ENCODE data around the gene PPIA. TPM values are rescaled to one million over a fixed set of nuclear protein-coding genes. Genes with fewer than 3 reads are reported as not detected.
"Not testable (repeated sequence)": the region's sequence is repeated elsewhere in the genome, so short reads cannot be mapped to it uniquely, and the experiment has no call there.

The PPIA gene
- total and polyA plus RNA-seq, 8 donors: 218 to 3,648 (median 1,077) TPM

DNA sequence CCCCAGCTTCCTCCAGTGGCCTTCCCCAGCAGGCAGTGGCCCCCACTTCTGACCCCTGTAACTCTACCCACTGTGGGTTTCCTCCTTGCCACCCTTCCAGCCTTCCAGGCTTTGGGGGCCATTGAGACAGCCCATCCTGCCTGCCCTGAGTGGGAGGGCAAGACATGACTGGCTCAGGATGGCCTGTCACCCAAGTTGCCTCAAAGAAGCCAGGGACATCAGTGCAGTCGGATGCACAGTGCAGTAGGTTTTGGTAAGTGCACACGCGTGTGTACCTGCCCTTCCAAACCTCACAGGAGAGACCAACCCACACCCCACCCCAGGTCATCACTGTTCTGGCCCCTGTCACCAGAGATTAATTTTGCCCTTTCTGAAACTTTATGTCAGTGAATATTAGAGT lies 25.1 kb upstream of the PPIA start:
- WGBS, 5 donors: 55 to 84% (median 64%) methylated on average over 2 to 3 of the region's 3 CpGs

DNA sequence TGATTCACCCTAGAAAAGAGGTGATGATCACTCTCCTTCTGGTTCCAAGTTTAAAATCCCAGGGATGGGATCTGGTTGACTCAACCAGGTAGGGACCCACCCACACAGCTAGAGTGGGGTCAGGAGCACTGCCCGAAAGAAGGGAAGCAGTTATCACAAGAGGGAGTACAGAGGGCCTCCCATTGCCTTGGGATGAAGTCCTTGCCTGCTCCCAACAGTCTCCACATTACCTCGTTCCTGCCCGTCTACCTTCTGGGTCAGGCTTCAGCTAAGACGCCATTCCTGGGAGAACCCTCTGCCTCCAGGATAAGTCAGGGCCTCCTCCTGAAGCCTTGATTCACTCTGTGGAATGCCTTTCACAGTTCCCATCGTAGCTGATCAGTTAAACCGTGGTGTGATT lies 24.0 kb upstream of the PPIA start:
- no peaks in the 10 kb centered on the region for H3K9me3 ChIP-seq
- no peaks in the 10 kb centered on the region for H3K27me3 ChIP-seq
- H3K36me3 ChIP-seq: peaks cover 1 to 7% (median 5%) of the 10 kb centered on the region in 4 donors
- intact Hi-C loops (cut with DNase I; ENCODE audit: low total_unique reads): no loop called here
- WGBS, 5 donors: 60 to 74% (median 68%) methylated on average over 5 to 6 of the region's 6 CpGs
- H3K4me3 ChIP-seq: no peak overlapping the region
- TF ChIP-seq POLR2A (IDR thresholded peaks at IDR 0.05) (no peak), EP300 (IDR thresholded peaks at IDR 0.05) (no peak)
- TF ChIP-seq, protein P1, sequence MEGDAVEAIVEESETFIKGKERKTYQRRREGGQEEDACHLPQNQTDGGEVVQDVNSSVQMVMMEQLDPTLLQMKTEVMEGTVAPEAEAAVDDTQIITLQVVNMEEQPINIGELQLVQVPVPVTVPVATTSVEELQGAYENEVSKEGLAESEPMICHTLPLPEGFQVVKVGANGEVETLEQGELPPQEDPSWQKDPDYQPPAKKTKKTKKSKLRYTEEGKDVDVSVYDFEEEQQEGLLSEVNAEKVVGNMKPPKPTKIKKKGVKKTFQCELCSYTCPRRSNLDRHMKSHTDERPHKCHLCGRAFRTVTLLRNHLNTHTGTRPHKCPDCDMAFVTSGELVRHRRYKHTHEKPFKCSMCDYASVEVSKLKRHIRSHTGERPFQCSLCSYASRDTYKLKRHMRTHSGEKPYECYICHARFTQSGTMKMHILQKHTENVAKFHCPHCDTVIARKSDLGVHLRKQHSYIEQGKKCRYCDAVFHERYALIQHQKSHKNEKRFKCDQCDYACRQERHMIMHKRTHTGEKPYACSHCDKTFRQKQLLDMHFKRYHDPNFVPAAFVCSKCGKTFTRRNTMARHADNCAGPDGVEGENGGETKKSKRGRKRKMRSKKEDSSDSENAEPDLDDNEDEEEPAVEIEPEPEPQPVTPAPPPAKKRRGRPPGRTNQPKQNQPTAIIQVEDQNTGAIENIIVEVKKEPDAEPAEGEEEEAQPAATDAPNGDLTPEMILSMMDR (IDR thresholded peaks at IDR 0.05): no peak
- H3K4me1 ChIP-seq: peaks cover 30 to 36% (median 32%) of the 10 kb centered on the region in 4 donors
- no peak overlapping the region for H3K27ac ChIP-seq
- no peak for DNase-seq

More for the DNA sequence above, 25.1 kb upstream of the PPIA start:
- no peaks in the 10 kb centered on the region for H3K27me3 ChIP-seq
- no peak overlapping the region for H3K4me3 ChIP-seq
- no peak for TF ChIP-seq POLR2A (IDR thresholded peaks at IDR 0.05)
- no peak for TF ChIP-seq POLR2AphosphoS5 (IDR thresholded peaks at IDR 0.05)
- TF ChIP-seq, protein P1 (IDR thresholded peaks at IDR 0.05): no peak
- no peak for TF ChIP-seq EP300 (IDR thresholded peaks at IDR 0.05)
- H3K27ac ChIP-seq: no peak overlapping the region
- H3K36me3 ChIP-seq: peaks cover 11 to 18% (median 16%) of the 10 kb centered on the region in 4 donors
- H3K9me3 ChIP-seq: no peaks in the 10 kb centered on the region
- peaks cover 33 to 41% (median 36%) of the 10 kb centered on the region in 4 donors for H3K4me1 ChIP-seq
- DNase-seq: no peak
- intact Hi-C loops (cut with DNase I; ENCODE audit: low total_unique reads): no loop called here

DNA sequence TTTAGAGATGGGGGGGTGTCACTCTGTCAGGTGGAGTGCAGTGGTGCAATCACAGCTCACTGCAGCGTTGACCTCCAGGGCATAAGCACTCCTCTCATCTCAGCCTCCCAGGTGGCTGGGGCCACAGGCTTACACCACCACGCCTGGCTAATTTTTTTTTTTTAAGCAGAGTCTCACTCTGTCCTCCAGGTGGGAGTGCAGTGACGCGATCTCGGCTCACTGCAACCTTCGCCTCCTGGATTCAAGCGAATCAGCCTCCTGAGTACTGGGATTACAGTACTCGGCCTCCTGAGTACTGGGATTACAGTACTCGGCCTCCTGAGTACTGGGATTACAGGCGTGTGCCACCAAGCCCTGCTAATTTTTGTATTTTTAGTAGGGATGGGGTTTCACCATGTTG lies 23.6 kb upstream of the PPIA start:
- DNase-seq: no peak
- Histone ChIP-seq H3K4me1 (peaks cover 26 to 32% (median 28%) of the 10 kb centered on the region in 4 donors), H3K9me3 (no peaks in the 10 kb centered on the region), H3K27me3 (no peaks in the 10 kb centered on the region), H3K4me3 (no peak overlapping the region), H3K27ac (no peak overlapping the region), H3K36me3 (peaks cover 0 to 3% (median 1%) of the 10 kb centered on the region in 4 donors)
- no peak for TF ChIP-seq EP300 (IDR thresholded peaks at IDR 0.05)
- no peak for TF ChIP-seq POLR2A (IDR thresholded peaks at IDR 0.05)
- TF ChIP-seq, protein P1 (IDR thresholded peaks at IDR 0.05): no peak
- no peak for TF ChIP-seq POLR2AphosphoS5 (IDR thresholded peaks at IDR 0.05)
- 62 to 77% (median 75%) methylated on average over 10 of the region's 10 CpGs for WGBS, 5 donors
- intact Hi-C loops (cut with DNase I; ENCODE audit: low total_unique reads): no loop called here

DNA sequence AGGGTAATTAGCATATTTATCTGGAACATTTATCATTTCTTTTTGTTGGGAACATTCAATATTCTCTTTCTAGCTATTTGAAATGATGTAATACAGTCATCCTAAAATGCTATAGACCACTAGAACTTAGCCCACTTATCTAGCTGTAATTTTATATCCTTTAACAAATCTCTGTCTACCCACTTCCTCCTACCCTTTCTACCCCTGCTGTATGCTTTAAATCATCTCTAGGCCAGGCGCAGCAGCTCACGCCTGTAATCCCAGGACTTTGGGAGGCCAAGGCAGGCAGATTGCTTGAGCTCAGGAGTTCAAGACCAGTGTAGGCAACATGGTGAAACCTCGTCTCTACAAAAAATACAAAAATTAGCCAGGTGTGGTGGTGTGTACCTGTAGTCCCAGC lies 22.0 kb upstream of the PPIA start:
- H3K4me3 ChIP-seq; H3K9me3 ChIP-seq; H3K27ac ChIP-seq; DNase-seq; H3K36me3 ChIP-seq; H3K27me3 ChIP-seq; intact Hi-C loops (cut with DNase I; ENCODE audit: low total_unique reads): not testable (repeated sequence)
- peaks cover 10 to 16% (median 12%) of the 10 kb centered on the region in 4 donors for H3K4me1 ChIP-seq
- WGBS, 5 donors: 76 to 81% (median 78%) methylated on average over 3 of the region's 3 CpGs

DNA sequence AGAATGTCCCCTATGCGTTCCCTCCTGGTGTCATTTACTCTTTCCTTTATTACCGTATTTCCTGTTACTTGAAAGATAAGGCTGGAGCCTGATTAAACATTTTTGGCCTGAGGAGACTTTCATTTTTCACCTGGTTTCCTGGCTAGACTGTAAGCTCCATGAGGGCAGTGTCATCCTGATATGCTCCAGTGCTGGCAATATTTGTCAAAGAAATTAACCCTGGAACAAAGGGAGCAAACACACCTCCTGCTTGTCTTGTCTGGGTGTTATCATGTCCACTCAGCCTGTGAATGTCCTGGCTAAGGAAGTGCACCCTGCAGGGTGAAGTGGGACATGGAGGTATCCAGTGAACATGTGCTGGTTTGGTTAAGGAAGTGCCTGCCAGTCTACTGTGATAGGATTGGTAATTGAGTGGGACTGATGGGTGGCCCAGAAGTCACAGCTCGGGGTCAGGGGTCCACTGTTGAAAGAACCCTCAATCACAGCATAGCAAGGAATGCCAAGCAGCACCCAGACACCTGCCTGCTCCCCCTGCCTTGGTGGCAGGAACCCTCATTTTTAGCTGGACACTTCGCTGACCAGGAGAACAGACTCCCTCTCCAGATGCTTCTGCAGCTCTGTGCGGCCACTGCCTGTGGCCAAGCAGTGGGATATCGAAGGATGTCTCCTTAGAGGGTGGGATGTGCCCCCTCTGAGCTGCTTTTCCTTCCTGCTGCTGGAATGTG lies 20.9 kb upstream of the PPIA start:
- DNase-seq: no peak
- intact Hi-C loops (cut with DNase I; ENCODE audit: low total_unique reads): no loop called here
- H3K4me3 ChIP-seq: no peak overlapping the region
- TF ChIP-seq, protein P1 (IDR thresholded peaks at IDR 0.05): no peak
- 73 to 78% (median 77%) methylated on average over 6 of the region's 6 CpGs for WGBS, 5 donors
- H3K36me3 ChIP-seq: no peaks in the 10 kb centered on the region
- no peak overlapping the region for H3K27ac ChIP-seq
- peaks cover under 1 to 5% (median 2%) of the 10 kb centered on the region in 4 donors for H3K4me1 ChIP-seq
- H3K27me3 ChIP-seq: no peaks in the 10 kb centered on the region
- H3K9me3 ChIP-seq: no peaks in the 10 kb centered on the region
